ENCODE data around the gene GEMIN2.
"Not testable (repeated sequence)": the region's sequence is repeated elsewhere in the genome, so short reads cannot be mapped to it uniquely, and the experiment has no call there.

Gene GEMIN2

DNA sequence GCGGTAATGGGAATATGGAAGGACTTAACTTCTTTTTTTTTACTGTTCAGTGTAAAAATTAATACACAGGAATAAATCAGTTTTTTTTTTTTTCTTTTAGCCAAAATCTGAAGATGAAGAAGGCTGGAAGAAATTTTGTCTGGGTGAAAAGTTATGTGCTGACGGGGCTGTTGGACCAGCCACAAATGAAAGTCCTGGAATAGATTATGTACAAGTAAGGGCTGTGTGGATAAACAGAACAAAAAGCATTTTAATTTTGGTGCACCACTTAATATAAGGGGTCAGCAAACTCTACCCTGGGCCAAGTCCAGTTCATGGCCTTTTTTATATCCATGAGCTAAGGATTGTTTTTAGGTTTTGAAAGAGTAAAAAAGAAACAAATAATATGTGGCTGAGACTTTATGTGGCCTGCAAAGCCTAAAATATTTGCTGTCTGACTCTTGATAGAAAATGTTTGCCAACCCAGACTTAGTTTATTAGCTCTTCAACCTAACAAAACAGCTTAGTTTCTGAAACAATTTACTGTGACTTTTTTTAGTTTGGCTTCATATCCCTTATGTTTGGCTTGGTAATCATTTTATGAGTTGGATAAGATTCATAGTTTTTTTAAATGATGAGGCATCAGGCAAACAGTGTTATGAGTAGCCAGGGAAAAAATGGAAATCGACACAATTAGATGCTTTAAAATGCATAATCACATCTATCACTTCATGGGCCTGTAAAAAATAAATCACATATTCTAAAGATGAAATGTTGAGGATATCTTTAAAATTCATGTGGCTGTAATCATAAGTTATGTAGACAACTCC, 8.4 kb downstream of the GEMIN2 start:
- Histone ChIP-seq H3K4me3 (ENCODE audit: low read depth, low read length) (no peak overlapping the region), H3K9me3 (ENCODE audit: control insufficient read depth, insufficient read depth, low read depth, low read length) (no peaks in the 10 kb centered on the region), H3K4me1 (ENCODE audit: control insufficient read depth, insufficient read depth, low read length) (no peaks in the 10 kb centered on the region), H3K36me3 (ENCODE audit: control insufficient read depth in 2 of 2, insufficient read depth in 1 of 2, low read length in 2 of 2) (peaks cover 70 to 86% of the 10 kb centered on the region in 2 experiments), H3K27ac (ENCODE audit: extremely low read depth, low read depth, low read length) (no peak overlapping the region)
- ChIA-PET CTCF (interaction anchor here (1.2 kb wide), 1 partner anchor 255 kb away, joined by 4 read pairs; no protein-coding TSS in a partner anchor), POLR2A (interaction anchor here (1.5 to 2.1 kb wide), 2 partner anchors 8 to 19 kb away, joined by 4 to 8 read pairs; partner anchors contain the start of genes GEMIN2 and SEC23A)
- TF ChIP-seq ZNF138 (tag by site-specific recombination; IDR thresholded peaks at IDR 0.05; ENCODE audit: borderline replicate concordance) (no peak), BCL11B (tag by site-specific recombination; IDR thresholded peaks at IDR 0.05; ENCODE audit: low read depth) (no peak), ZNF366 (tag by site-specific recombination; conservative IDR thresholded peaks at IDR 0.05) (no peak), PRDM1 (tag by site-specific recombination; IDR thresholded peaks at IDR 0.05) (no peak), SP7 (tag by site-specific recombination; IDR thresholded peaks at IDR 0.05) (no peak), ZNF175 (tag by site-specific recombination; IDR thresholded peaks at IDR 0.05) (no peak), KLF7 (tag by site-specific recombination; IDR thresholded peaks at IDR 0.05; ENCODE audit: borderline replicate concordance) (no peak), ZNF555 (tag by site-specific recombination; conservative IDR thresholded peaks at IDR 0.05) (no peak), SETDB1 (IDR thresholded peaks at IDR 0.05; ENCODE audit: insufficient read length, low read length) (no peak), ZNF214 (tag by site-specific recombination; IDR thresholded peaks at IDR 0.05; ENCODE audit: borderline replicate concordance) (no peak), ZNF24 (tag by site-specific recombination; IDR thresholded peaks at IDR 0.05) (no peak), ZNF140 (tag by site-specific recombination; IDR thresholded peaks at IDR 0.05) (no peak)
- TF ChIP-seq, protein P1, sequence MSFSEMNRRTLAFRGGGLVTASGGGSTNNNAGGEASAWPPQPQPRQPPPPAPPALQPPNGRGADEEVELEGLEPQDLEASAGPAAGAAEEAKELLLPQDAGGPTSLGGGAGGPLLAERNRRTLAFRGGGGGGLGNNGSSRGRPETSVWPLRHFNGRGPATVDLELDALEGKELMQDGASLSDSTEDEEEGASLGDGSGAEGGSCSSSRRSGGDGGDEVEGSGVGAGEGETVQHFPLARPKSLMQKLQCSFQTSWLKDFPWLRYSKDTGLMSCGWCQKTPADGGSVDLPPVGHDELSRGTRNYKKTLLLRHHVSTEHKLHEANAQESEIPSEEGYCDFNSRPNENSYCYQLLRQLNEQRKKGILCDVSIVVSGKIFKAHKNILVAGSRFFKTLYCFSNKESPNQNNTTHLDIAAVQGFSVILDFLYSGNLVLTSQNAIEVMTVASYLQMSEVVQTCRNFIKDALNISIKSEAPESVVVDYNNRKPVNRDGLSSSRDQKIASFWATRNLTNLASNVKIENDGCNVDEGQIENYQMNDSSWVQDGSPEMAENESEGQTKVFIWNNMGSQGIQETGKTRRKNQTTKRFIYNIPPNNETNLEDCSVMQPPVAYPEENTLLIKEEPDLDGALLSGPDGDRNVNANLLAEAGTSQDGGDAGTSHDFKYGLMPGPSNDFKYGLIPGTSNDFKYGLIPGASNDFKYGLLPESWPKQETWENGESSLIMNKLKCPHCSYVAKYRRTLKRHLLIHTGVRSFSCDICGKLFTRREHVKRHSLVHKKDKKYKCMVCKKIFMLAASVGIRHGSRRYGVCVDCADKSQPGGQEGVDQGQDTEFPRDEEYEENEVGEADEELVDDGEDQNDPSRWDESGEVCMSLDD (tag by site-specific recombination; IDR thresholded peaks at IDR 0.05), result no peak
- TF ChIP-seq, protein P2, sequence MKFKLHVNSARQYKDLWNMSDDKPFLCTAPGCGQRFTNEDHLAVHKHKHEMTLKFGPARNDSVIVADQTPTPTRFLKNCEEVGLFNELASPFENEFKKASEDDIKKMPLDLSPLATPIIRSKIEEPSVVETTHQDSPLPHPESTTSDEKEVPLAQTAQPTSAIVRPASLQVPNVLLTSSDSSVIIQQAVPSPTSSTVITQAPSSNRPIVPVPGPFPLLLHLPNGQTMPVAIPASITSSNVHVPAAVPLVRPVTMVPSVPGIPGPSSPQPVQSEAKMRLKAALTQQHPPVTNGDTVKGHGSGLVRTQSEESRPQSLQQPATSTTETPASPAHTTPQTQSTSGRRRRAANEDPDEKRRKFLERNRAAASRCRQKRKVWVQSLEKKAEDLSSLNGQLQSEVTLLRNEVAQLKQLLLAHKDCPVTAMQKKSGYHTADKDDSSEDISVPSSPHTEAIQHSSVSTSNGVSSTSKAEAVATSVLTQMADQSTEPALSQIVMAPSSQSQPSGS (tag by site-specific recombination; IDR thresholded peaks at IDR 0.05; ENCODE audit: low read depth), result no peak

DNA sequence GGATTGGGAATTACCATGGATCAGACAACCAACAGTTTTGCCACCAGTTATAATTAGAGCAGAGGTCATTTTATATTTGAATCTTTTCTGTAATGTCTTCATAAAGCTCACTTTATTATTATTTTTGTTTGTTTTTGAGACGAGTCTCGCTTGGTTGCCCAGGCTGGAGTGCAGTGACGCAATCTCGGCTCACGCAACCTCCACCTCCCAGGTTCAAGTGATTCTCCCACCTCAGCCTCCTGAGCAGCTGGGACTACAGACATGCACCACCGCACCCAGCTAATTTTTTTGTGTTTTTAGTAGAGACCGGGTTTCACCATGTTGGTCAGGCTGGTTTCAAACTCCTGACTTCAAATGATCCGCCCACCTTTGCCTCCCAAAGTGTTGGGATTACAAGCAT, 23.7 kb downstream of the GEMIN2 start:
- H3K27ac ChIP-seq (ENCODE audit: extremely low read depth, low read depth, low read length); H3K4me1 ChIP-seq (ENCODE audit: control insufficient read depth, insufficient read depth, low read length); H3K9me3 ChIP-seq (ENCODE audit: control insufficient read depth, insufficient read depth, low read depth, low read length); H3K4me3 ChIP-seq (ENCODE audit: low read depth, low read length): not testable (repeated sequence)
- peaks cover 56 to 57% of the 10 kb centered on the region in 2 experiments for H3K36me3 ChIP-seq (ENCODE audit: control insufficient read depth in 2 of 2, insufficient read depth in 1 of 2, low read length in 2 of 2)
- POLR2A ChIA-PET, result interaction anchor here (0.9 kb wide), 1 partner anchor 32 kb away, joined by 5 read pairs; the partner anchor contains the start of gene TRAPPC6B
- CTCF ChIA-PET, result interaction anchor here (0.6 to 0.7 kb wide), 2 partner anchors 25 to 568 kb away, joined by 3 read pairs; no protein-coding TSS in a partner anchor

DNA sequence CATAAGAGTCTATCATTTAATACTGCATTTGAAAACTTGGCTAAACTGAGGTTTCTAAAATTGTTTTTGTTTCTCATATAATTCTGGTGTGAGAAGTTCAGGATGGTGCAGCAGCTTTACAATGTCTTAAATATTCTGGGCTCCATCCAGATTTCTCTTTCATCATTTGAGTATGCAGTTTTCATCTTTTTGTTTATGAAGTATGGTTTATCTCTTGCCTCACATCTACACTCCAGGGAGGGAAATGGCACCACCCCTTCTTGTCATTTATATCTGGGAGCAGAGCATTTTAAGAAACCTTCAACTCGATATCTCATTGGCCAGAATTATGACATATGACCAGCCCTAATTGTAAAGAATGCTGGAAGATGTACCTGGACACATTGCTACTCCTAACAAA, 24.3 kb downstream of the GEMIN2 start:
- Histone ChIP-seq H3K4me1 (ENCODE audit: control insufficient read depth, insufficient read depth, low read length) (no peaks in the 10 kb centered on the region), H3K36me3 (ENCODE audit: control insufficient read depth in 2 of 2, insufficient read depth in 1 of 2, low read length in 2 of 2) (peaks cover 55 to 56% of the 10 kb centered on the region in 2 experiments)
- POLR2A ChIA-PET, result interaction anchor here (0.9 kb wide), 1 partner anchor 32 kb away, joined by 5 read pairs; the partner anchor contains the start of gene TRAPPC6B

More for the DNA sequence above, 24.3 kb downstream of the GEMIN2 start:
- CTCF ChIA-PET, result interaction anchor here (0.7 kb wide), 1 partner anchor 567 kb away, joined by 3 read pairs; no protein-coding TSS in a partner anchor
- H3K4me3 ChIP-seq (ENCODE audit: low read depth, low read length), result no peak overlapping the region
- no peak overlapping the region for H3K27ac ChIP-seq (ENCODE audit: extremely low read depth, low read depth, low read length)
- no peaks in the 10 kb centered on the region for H3K9me3 ChIP-seq (ENCODE audit: control insufficient read depth, insufficient read depth, low read depth, low read length)
- TF ChIP-seq SCRT2 (tag by site-specific recombination; IDR thresholded peaks at IDR 0.05), result no peak
- TF ChIP-seq ZNF747 (tag by site-specific recombination; IDR thresholded peaks at IDR 0.05), result no peak

Data from HEK293 (cell line).